ENCODE data around the gene LRRC37B.
"Not testable (repeated sequence)": the region's sequence is repeated elsewhere in the genome, so short reads cannot be mapped to it uniquely, and the experiment has no call there.

The LRRC37B gene

DNA sequence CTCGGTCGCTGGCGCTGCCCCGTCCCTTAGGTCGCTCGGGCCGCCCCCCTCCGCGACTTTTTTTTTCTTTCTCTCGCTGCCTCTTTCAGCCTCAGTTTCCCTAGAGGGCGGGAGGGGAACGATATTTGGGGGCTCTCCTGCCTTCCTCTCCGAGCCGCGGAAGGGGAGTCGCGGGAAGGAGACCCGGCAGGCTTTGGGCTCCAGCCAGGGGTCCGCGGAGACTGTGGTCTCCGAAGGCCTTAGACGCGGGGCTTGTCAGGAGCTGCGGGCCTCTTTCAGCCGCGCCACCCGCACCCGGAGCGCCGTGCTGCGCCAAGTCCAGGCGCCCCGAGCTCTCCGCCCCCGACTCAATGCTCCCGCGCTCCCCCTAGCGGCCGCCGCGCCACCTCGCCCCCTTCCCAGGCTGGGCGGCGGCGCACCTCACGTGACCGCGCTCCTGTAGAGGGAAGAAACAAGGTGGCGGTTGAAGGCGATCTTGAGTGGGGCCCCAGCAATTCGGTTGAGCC is at the start of gene LRRC37B:
LRRC37B (plus strand) TSS at position 427 of the 506 bp plus-strand sequence. CDS start 14,010 bp downstream, outside the sequence.
- DNase-seq, result peak; percentile 94

- DNase-seq, result not testable (repeated sequence)
Measured at GRCh38 chr17:31964131-31964530, 43.1 kb upstream of the LRRC37B start.

- no peak for DNase-seq
Measured at GRCh38 chr17:31967648-31968047, 39.5 kb upstream of the LRRC37B start.

DNA sequence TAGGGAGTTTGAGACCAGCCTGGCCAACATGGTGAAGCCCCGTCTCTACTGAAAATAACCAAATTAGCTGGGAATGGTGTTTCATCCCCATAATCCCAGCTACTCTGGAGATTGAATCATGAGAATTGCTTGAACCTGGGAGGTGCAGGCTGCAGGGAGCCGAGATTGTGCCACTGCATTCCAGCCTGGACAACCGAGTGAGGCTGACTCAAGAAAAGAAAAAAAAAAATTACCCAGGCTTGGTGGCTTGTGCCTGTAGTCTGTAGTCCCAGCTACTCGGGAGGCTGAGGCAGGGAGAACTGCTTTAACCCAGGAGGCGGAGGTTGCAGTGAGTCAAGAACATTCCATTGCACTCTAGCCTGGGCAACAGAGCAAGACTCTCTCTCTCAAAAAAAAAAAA is 36.8 kb upstream of the LRRC37B start:
- not testable (repeated sequence) for DNase-seq

DNA sequence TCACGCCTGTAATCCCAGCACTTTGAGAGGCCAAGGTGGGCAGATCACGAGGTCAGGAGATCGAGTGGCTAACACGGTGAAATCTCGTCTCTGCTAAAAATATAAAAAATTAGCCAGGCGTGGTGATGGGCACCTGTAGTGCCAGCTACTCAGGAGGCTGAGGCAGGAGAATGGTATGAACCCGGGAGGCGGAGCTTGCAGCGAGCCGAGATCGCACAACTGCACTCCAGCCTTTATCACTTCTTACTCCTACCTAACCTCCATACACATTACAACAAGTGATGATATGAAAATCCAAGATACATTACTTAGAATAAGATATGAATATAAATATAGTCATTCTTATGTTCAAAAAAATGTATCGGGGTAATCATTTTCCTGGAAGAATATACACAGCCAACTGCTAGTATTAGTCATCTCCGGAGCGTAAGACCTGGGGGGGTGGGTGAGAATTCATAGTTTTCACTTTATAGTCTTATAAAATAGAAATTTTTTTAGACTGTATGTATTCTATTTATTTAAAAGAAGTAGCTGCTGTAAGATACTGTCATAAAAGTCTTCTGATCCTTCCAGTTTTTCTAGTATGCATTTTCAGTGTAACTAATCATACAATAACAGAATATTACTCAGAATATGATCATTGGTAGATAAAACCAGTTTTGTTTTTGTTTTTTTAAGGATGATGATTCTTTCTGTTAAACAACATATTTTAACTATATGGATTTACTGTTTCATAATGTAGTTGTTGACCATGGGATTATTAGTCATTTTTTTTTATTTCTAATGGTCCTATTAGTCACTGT is 32.7 kb upstream of the LRRC37B start:
- DNase-seq, result not testable (repeated sequence)

GRCh38 chr17:31975391-31975790 is 31.8 kb upstream of the LRRC37B start:
- DNase-seq, result not testable (repeated sequence)

- not testable (repeated sequence) for DNase-seq
Measured at GRCh38 chr17:31991821-31992220, 15.4 kb upstream of the LRRC37B start.

- no peak for DNase-seq
Measured at GRCh38 chr17:31997005-31997404, 10.2 kb upstream of the LRRC37B start.

GRCh38 chr17:32007463-32008298 is 498 bp downstream of the LRRC37B start:
- peak; percentile 64 for DNase-seq

DNA sequence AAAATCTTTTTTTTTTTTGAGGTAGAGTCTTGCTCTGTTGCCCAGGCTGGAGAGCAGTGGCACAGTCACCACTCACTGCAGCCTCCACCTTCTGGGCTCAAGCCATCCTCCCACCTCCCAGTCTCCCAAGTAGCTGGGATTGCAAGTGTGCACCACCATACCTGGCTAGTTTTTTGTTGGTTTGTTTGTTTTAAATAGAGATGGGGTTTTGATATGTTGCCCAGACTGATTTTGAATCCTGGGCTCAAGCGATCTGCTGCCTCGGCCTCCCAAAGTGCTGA is 2.0 kb downstream of the LRRC37B start:
- DNase-seq, result no peak

DNA sequence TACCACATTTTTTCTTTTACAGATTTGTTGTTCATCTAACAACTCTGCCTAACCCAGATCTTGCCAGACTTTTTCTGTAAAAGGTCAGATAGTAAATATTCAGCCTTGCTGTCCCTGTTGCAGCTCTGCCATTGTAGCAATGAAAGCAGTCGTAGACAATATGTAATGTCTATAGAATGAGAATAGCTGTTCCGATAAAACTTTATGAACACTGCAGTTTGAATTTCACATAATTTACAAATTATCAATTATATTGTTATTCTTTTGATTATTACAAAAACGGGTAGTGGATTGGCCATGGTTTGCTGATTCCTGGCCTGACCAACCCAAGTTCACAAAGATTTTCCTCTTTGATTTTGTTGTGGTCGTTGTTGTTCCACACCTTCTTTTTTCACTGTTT is 2.9 kb downstream of the LRRC37B start:
- DNase-seq, result no peak

- DNase-seq, result no peak
Measured at GRCh38 chr17:32015245-32016013, 8.2 kb downstream of the LRRC37B start.

- DNase-seq, result no peak
Measured at GRCh38 chr17:32016231-32016630, 9.0 kb downstream of the LRRC37B start.

GRCh38 chr17:32019228-32019627 is 12.0 kb downstream of the LRRC37B start:
- DNase-seq, result no peak

- DNase-seq, result no peak
Measured at GRCh38 chr17:32020943-32021614, 13.9 kb downstream of the LRRC37B start.

DNA sequence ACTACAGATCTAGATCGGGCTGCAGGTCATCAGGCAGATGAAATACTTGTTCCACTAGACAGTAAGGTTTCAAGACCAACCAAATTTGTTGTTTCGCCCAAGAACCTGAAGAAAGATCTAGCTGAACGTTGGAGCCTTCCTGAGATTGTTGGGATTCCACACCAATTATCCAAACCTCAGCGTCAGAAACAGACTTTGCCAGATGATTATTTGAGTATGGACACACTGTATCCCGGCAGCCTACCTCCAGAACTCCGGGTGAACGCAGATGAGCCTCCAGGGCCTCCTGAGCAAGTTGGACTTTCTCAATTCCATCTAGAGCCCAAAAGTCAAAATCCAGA is 14.4 kb downstream of the LRRC37B start:
- no peak for DNase-seq

DNA sequence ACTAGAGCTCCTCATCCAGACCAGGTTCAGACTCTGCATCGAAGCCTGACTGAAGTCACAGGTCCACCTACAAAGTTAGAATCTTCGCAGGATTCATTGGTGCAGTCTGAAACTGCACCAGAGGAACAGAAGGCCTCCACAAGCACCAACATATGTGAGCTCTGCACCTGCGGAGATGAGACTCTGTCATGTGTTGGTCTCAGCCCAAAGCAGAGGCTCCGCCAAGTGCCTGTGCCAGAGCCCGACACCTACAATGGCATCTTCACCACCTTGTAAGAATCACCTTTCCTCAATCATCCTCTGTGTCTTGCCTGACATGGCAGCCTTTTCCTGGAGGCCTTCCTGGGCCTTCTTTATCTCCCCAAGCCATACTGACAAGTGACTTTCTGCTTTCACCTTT is 15.4 kb downstream of the LRRC37B start:
- not testable (repeated sequence) for DNase-seq

GRCh38 chr17:32027271-32027670 is 20.1 kb downstream of the LRRC37B start:
- DNase-seq, result not testable (repeated sequence)

DNA sequence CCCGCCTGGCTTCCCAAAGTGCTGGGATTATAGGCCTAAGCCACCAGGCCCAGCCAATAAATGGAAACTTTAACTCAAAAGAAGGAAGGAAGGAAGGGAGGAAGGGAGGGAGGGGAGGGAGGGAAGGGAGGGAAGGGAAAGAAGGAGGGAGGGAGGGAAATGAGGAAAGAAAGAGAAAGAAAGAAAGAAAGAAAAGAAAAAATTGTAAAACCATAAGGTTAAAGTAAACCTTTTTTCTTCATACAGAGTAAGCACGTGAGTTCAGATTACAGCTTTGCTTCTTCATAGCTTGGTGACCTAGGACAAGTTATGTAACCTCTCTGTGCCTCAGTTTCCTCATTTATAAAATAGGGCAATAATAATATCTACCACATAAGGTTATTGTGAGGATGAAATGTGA is 26.0 kb downstream of the LRRC37B start:
- no peak for DNase-seq

DNA sequence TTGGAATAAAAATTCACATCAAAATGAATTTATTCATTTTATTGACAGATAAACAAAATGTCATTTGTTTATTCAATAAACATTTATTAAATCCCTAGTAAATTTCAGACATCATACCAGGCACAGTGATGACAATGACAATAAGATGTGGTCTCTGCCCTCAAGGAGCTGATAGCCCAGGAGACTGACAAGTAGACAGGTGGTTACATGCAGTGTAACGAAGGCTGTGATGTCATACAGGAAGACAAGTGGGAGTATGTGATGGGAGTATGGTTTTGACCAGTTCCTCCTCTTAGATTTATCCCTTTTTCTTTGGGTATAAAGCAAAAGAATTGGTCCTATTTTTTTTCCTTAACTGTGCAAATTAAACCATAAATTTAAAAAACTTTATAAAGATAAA is 26.6 kb downstream of the LRRC37B start:
- DNase-seq, result not testable (repeated sequence)

DNA sequence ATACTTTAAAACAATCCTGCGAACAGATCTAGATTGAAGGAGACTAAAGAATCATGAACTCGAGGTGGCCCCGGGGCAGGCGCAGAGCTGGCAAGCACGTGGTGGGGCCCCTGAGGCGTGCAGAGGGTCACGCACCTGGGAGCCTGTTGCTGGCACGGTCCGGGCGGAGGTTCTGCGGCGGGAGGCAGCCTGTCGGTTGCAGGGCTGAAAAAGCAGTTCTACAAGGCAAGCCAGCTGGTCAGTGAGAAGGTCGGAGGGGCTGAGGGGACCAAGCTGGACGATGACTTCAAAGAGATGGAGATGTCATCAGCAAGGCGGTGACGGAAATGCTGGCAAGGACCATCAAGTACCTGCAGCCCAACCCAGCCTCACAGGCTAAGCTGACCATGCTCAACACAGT is 33.1 kb downstream of the LRRC37B start:
- DNase-seq, result not testable (repeated sequence)

DNA sequence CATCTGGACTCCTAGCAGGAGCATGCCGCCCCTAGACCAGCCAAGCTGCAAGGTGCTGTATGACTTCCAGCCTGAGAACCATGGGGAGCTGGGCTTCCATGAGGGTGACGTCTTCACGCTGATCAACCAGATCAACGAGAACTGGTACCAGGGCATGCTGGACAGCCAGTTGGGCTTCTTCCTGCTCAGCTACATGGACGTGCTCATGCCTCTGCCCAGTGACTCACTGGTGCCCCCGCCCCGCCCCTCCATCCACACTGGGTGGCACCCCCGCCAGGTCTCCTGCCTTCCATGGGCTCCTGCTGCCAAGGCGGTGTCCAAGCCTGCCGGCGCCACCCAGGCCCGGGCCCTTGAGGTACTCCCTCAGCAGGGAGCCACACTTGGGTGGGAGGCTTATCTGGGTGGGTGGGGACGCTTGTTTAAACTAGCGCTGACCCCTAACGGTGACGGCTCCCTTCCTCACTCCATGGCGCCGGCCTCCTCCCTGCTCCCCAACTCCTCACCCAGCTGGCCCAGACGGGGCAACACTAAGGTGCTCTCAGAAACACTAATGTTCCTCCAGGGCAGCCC is 34.2 kb downstream of the LRRC37B start:
- not testable (repeated sequence) for DNase-seq

All from stimulated activated CD8-positive, alpha-beta memory T cell treated with anti-CD3 and anti-CD28 coated beads, Interleukin-4, amount 100 ng/mL, for 48 hours (primary cell).